Skin epidermis (tissue), 12 donors: Measurements from ENCODE around the gene ABCC8.
A peak's percentile ranks its signal among the peaks of the same experiment; 100 is the strongest.

Source experiments
- H3K27ac ChIP-seq, 21 experiments: fragments of 200-600 bp; sonication (generic) in 11 of 21; one replicate each; pipeline ENCODE4 v1.5.0; 2020; ENCODE audit warnings: mild to moderate bottlenecking in 3 of 21, inconsistent platforms in 2 of 21, moderate library complexity in 2 of 21
- H3K4me3 ChIP-seq, 7 experiments: fragments of 200-600 bp; sonication (generic) in 2 of 7; one replicate each; pipeline ENCODE4 v1.5.0; 2020; ENCODE audit warnings: inconsistent platforms in 2 of 7, mild to moderate bottlenecking in 2 of 7, moderate library complexity in 1 of 7

The ABCC8 gene

GRCh38 chr11:17476317-17477083 is at the start of gene ABCC8:
TSS of gene ABCC8 (minus strand) at chr11:17476845. CDS start at chr11:17476776, 69 bp downstream.
- H3K27ac ChIP-seq: no peak within 1 kb of the TSS
- peak within 1 kb of the TSS in 2 of 7 experiments; percentile 15 to 16 for H3K4me3 ChIP-seq

- Histone ChIP-seq H3K27ac (no peak overlapping the region), H3K4me3 (no peak overlapping the region)
Observed at GRCh38 chr11:17526326-17526725, 49.7 kb upstream of the ABCC8 start.

- Histone ChIP-seq H3K27ac (no peak overlapping the region), H3K4me3 (no peak overlapping the region)
Observed at GRCh38 chr11:17525570-17525969, 48.9 kb upstream of the ABCC8 start.

GRCh38 chr11:17524221-17524620 is 47.6 kb upstream of the ABCC8 start:
- H3K27ac ChIP-seq: no peak overlapping the region

GRCh38 chr11:17522655-17523054 is 46.0 kb upstream of the ABCC8 start:
- Histone ChIP-seq H3K4me3 (no peak overlapping the region), H3K27ac (no peak overlapping the region)

More at GRCh38 chr11:17524221-17524620, 47.6 kb upstream of the ABCC8 start:
- H3K4me3 ChIP-seq: no peak overlapping the region

GRCh38 chr11:17521106-17521900 is 44.7 kb upstream of the ABCC8 start:
- peak overlapping the region in 2 of 21 experiments; percentile 26 to 40 for H3K27ac ChIP-seq
- H3K4me3 ChIP-seq: no peak overlapping the region

GRCh38 chr11:17519061-17519885 is 42.6 kb upstream of the ABCC8 start:
- Histone ChIP-seq H3K27ac (no peak overlapping the region), H3K4me3 (no peak overlapping the region)

GRCh38 chr11:17518366-17518765 is 41.7 kb upstream of the ABCC8 start:
- H3K27ac ChIP-seq: no peak overlapping the region
- no peak overlapping the region for H3K4me3 ChIP-seq

- H3K27ac ChIP-seq: no peak overlapping the region
- H3K4me3 ChIP-seq: no peak overlapping the region
Observed at GRCh38 chr11:17517186-17517585, 40.5 kb upstream of the ABCC8 start.

GRCh38 chr11:17516551-17517150 is 40.0 kb upstream of the ABCC8 start:
- no peak overlapping the region for H3K27ac ChIP-seq
- H3K4me3 ChIP-seq: no peak overlapping the region

GRCh38 chr11:17515443-17516176 is 39.0 kb upstream of the ABCC8 start:
- Histone ChIP-seq H3K27ac (no peak overlapping the region), H3K4me3 (no peak overlapping the region)

- H3K27ac ChIP-seq: no peak overlapping the region
Observed at GRCh38 chr11:17514476-17514875, 37.8 kb upstream of the ABCC8 start.

GRCh38 chr11:17513853-17514252 is 37.2 kb upstream of the ABCC8 start:
- Histone ChIP-seq H3K4me3 (no peak overlapping the region), H3K27ac (no peak overlapping the region)

More at GRCh38 chr11:17514476-17514875, 37.8 kb upstream of the ABCC8 start:
- no peak overlapping the region for H3K4me3 ChIP-seq

- Histone ChIP-seq H3K4me3 (no peak overlapping the region), H3K27ac (no peak overlapping the region)
Observed at GRCh38 chr11:17512101-17512500, 35.5 kb upstream of the ABCC8 start.

GRCh38 chr11:17511571-17511970 is 34.9 kb upstream of the ABCC8 start:
- H3K27ac ChIP-seq: no peak overlapping the region
- no peak overlapping the region for H3K4me3 ChIP-seq

GRCh38 chr11:17510507-17511206 is 34.0 kb upstream of the ABCC8 start:
- Histone ChIP-seq H3K27ac (no peak overlapping the region), H3K4me3 (no peak overlapping the region)

- H3K27ac ChIP-seq: no peak overlapping the region
- H3K4me3 ChIP-seq: no peak overlapping the region
Observed at GRCh38 chr11:17508791-17509190, 32.1 kb upstream of the ABCC8 start.

GRCh38 chr11:17508306-17508705 is 31.7 kb upstream of the ABCC8 start:
- no peak overlapping the region for H3K27ac ChIP-seq
- no peak overlapping the region for H3K4me3 ChIP-seq
